A673 (cell line): ENCODE data around the gene NRDC.

ENCODE experiments used
- EZH2 ChIP-seq: fragments of 200-600 bp; sonication (generic); IDR thresholded peaks from 2 replicates; pipeline ENCODE4 v1.6.1; 2017; ENCODE audit warnings: borderline replicate concordance, low read depth, mild to moderate bottlenecking, mixed read lengths, antibody characterized with exemption, low read length; ENCODE audit not compliant: poor library complexity, severe bottlenecking
- TF ChIP-seq, protein P1 (sequence below): fragments of 300-800, 200-600 bp; sonication (generic); conservative IDR thresholded peaks from 2 replicates; pipeline ENCODE4 v1.5.1; 2017; ENCODE audit warnings: low read depth, mild to moderate bottlenecking, antibody characterized with exemption, low read length, moderate library complexity, mixed read lengths

DNA sequence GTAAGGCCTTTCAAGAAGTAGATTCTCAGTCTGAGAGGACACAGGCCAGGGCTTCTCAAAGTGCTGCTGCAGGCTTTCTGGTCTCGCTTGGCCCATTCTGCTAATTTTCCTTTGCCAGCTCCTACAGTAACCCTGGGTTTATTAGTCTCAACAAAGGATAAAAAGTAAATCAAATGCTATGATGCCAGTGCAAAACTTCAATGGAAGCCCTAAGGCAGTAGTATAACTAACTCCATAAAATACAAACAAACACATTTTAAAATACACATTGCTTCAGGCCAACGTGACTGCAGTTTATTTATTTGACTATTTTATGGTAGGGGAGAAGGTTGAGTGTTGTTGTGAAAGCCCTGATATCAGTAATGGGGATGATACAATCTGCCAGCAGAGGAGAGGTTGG is 89.6 kb downstream of the NRDC start:
- TF ChIP-seq, protein P1, sequence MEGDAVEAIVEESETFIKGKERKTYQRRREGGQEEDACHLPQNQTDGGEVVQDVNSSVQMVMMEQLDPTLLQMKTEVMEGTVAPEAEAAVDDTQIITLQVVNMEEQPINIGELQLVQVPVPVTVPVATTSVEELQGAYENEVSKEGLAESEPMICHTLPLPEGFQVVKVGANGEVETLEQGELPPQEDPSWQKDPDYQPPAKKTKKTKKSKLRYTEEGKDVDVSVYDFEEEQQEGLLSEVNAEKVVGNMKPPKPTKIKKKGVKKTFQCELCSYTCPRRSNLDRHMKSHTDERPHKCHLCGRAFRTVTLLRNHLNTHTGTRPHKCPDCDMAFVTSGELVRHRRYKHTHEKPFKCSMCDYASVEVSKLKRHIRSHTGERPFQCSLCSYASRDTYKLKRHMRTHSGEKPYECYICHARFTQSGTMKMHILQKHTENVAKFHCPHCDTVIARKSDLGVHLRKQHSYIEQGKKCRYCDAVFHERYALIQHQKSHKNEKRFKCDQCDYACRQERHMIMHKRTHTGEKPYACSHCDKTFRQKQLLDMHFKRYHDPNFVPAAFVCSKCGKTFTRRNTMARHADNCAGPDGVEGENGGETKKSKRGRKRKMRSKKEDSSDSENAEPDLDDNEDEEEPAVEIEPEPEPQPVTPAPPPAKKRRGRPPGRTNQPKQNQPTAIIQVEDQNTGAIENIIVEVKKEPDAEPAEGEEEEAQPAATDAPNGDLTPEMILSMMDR = no peak
- no peak for TF ChIP-seq EZH2
